WTC11 (cell line): ENCODE data around the gene LSP1. TPM values are rescaled to one million over a fixed set of nuclear protein-coding genes. Genes with fewer than 3 reads are reported as not detected.

Experiments used
- ATAC-seq: fragments of 200-7000 bp; cut with Tn5 transposase; 2 replicates; pipeline ENCODE4 v1.10.0; 2021; ENCODE audit warnings: mild to moderate bottlenecking, moderate library complexity
- Bru-seq: library from RNA; stranded (reverse); fragments of 400-500 nt; gene quantifications from one replicate; lab custom pipeline; 2021; lab: Mats Ljungman, UMichigan
- CTCF ChIA-PET: fragments of 300-600 bp; sonication (Branson Sonifier 250); formaldehyde crosslinking; loops from one replicate; lab custom pipeline; 2021; ENCODE audit warnings: antibody characterized with exemption; lab: Charles Lee
- POLR2A ChIA-PET: fragments of 350-600 bp; sonication (Branson Sonifier 250); formaldehyde crosslinking; loops from one replicate; lab custom pipeline; 2021; ENCODE audit warnings: antibody characterized with exemption; lab: Charles Lee
- DNase-seq: peaks from one replicate; pipeline ENCODE4 v3.0.0; 2021; ENCODE audit warnings: low spot score
- H3K27ac Mint-ChIP-seq: 2 replicates; pipeline ENCODE4 v1.8.0; 2021; ENCODE audit warnings: mixed read lengths
- H3K27me3 Mint-ChIP-seq: 2 replicates; pipeline ENCODE4 v1.8.0; 2021; ENCODE audit warnings: low read depth, mild to moderate bottlenecking, moderate library complexity, mixed read lengths
- H3K36me3 Mint-ChIP-seq: 2 replicates; pipeline ENCODE4 v1.8.0; 2021; ENCODE audit warnings: mixed read lengths
- H3K4me1 Mint-ChIP-seq: 2 replicates; pipeline ENCODE4 v1.8.0; 2022; ENCODE audit warnings: mixed read lengths
- H3K4me3 Mint-ChIP-seq: 2 replicates; pipeline ENCODE4 v1.8.0; 2021; ENCODE audit warnings: mild to moderate bottlenecking, moderate library complexity, mixed read lengths
- H3K9me3 Mint-ChIP-seq: 2 replicates; pipeline ENCODE4 v1.8.0; 2021; ENCODE audit warnings: mixed read lengths
- ATF1 ChIP-seq: sonication (generic); formaldehyde crosslinking; IDR thresholded peaks from 2 replicates; pipeline ENCODE4 v1.8.1; 2023; ENCODE audit warnings: mild to moderate bottlenecking, moderate library complexity, missing genetic modification reagents
- CDX4 ChIP-seq: fragments of 250-450 bp; sonication (Bioruptor Pico); IDR thresholded peaks from 2 replicates; pipeline ENCODE4 v1.9.0; 2021; ENCODE audit warnings: moderate library complexity, mild to moderate bottlenecking, inconsistent platforms, borderline replicate concordance
- CREB1 ChIP-seq: sonication (generic); formaldehyde crosslinking; IDR thresholded peaks from 2 replicates; pipeline ENCODE4 v1.8.0; 2023; ENCODE audit warnings: mild to moderate bottlenecking, missing genetic modification reagents
- CTCF ChIP-seq: fragments of 200-600 bp; IDR thresholded peaks from 2 replicates; pipeline ENCODE4 v1.8.0; 2022; ENCODE audit warnings: antibody characterized with exemption
- EMX1 ChIP-seq: fragments of 250-450 bp; sonication (Bioruptor Pico); IDR thresholded peaks from 2 replicates; pipeline ENCODE4 v1.8.0; 2021; ENCODE audit warnings: mild to moderate bottlenecking
- ESRRA ChIP-seq: sonication (generic); formaldehyde crosslinking; IDR thresholded peaks from 2 replicates; pipeline ENCODE4 v1.8.1; 2022; ENCODE audit warnings: mild to moderate bottlenecking, missing genetic modification reagents, borderline replicate concordance
- FOXJ3 ChIP-seq: sonication (generic); formaldehyde crosslinking; IDR thresholded peaks from 2 replicates; pipeline ENCODE4 v1.9.0; 2021; ENCODE audit warnings: missing genetic modification reagents, mild to moderate bottlenecking, borderline replicate concordance
- FOXP1 ChIP-seq: sonication (generic); formaldehyde crosslinking; IDR thresholded peaks from 2 replicates; pipeline ENCODE4 v1.8.0; 2022; ENCODE audit warnings: missing genetic modification reagents, mild to moderate bottlenecking, moderate library complexity, borderline replicate concordance
- GABPB1 ChIP-seq: sonication (generic); formaldehyde crosslinking; IDR thresholded peaks from 2 replicates; pipeline ENCODE4 v1.8.1; 2023; ENCODE audit warnings: mild to moderate bottlenecking, missing genetic modification reagents
- GRHL2 ChIP-seq: fragments of 250-450 bp; sonication (Bioruptor Pico); IDR thresholded peaks from 2 replicates; pipeline ENCODE4 v1.8.0; 2022; ENCODE audit warnings: mild to moderate bottlenecking, moderate library complexity; ENCODE audit not compliant: insufficient replicate concordance, severe bottlenecking
- GTF2I ChIP-seq: fragments of 250-450 bp; sonication (Bioruptor Pico); conservative IDR thresholded peaks from 2 replicates; pipeline ENCODE4 v1.4.0; 2021; ENCODE audit warnings: mild to moderate bottlenecking
- HMGXB4 ChIP-seq: sonication (generic); formaldehyde crosslinking; IDR thresholded peaks from 2 replicates; pipeline ENCODE4 v1.8.1; 2023; ENCODE audit warnings: mild to moderate bottlenecking, moderate library complexity, missing genetic modification reagents
- KAT7 ChIP-seq: sonication (generic); formaldehyde crosslinking; IDR thresholded peaks from 2 replicates; pipeline ENCODE4 v1.8.1; 2023; ENCODE audit warnings: missing genetic modification reagents, mild to moderate bottlenecking, borderline replicate concordance
- MYBL2 ChIP-seq: sonication (generic); formaldehyde crosslinking; IDR thresholded peaks from 2 replicates; pipeline ENCODE4 v1.8.1; 2023; ENCODE audit warnings: mild to moderate bottlenecking, moderate library complexity, missing genetic modification reagents
- NR3C1 ChIP-seq: sonication (generic); formaldehyde crosslinking; conservative IDR thresholded peaks from 2 replicates; pipeline ENCODE4 v1.8.1; 2023; ENCODE audit warnings: low read depth, mild to moderate bottlenecking, missing genetic modification reagents
- PRRX2 ChIP-seq: fragments of 250-450 bp; sonication (Bioruptor Pico); IDR thresholded peaks from 2 replicates; pipeline ENCODE4 v1.8.0; 2021; ENCODE audit warnings: mild to moderate bottlenecking
- RELA ChIP-seq: sonication (generic); formaldehyde crosslinking; IDR thresholded peaks from 2 replicates; pipeline ENCODE4 v1.8.1; 2022; ENCODE audit warnings: missing genetic modification reagents, mild to moderate bottlenecking, borderline replicate concordance
- TP53 ChIP-seq: sonication (generic); formaldehyde crosslinking; IDR thresholded peaks from 2 replicates; pipeline ENCODE4 v1.8.1; 2023; ENCODE audit warnings: mild to moderate bottlenecking, missing genetic modification reagents
- USF1 ChIP-seq: sonication (generic); formaldehyde crosslinking; IDR thresholded peaks from 2 replicates; pipeline ENCODE4 v1.8.0; 2022; ENCODE audit warnings: mild to moderate bottlenecking, missing genetic modification reagents
- ZBTB43 ChIP-seq: sonication (generic); formaldehyde crosslinking; IDR thresholded peaks from 2 replicates; pipeline ENCODE4 v1.8.1; 2023; ENCODE audit warnings: mild to moderate bottlenecking, missing genetic modification reagents
- ZNF138 ChIP-seq: sonication (generic); formaldehyde crosslinking; conservative IDR thresholded peaks from 2 replicates; pipeline ENCODE4 v1.8.1; 2022; ENCODE audit warnings: mild to moderate bottlenecking, moderate library complexity, missing genetic modification reagents
- ZNF263 ChIP-seq: sonication (generic); formaldehyde crosslinking; IDR thresholded peaks from 2 replicates; pipeline ENCODE4 v1.8.1; 2022; ENCODE audit warnings: low read depth, mild to moderate bottlenecking, moderate library complexity, missing genetic modification reagents
- ZNF423 ChIP-seq: fragments of 250-450 bp; sonication (Bioruptor Pico); IDR thresholded peaks from 2 replicates; pipeline ENCODE4 v2.1.2; 2022; ENCODE audit warnings: mild to moderate bottlenecking, moderate library complexity
- long read RNA-seq, 3 experiments: library from RNA in 1 of 3; library from capped mRNA in 1 of 3; library from polyadenylated mRNA in 1 of 3; unstranded in 2 of 3; stranded (forward) in 1 of 3; transcript quantifications; one replicate each; pipeline ENCODE4 v2.0.0, GENCODE V29; 2021
- total RNA-seq: library from RNA; stranded (reverse); gene quantifications from 3 replicates; pipeline ENCODE4 v1.2.3, GENCODE V29; 2021
- TF ChIP-seq, protein P1 (sequence below): sonication (generic); formaldehyde crosslinking; IDR thresholded peaks from 2 replicates; pipeline ENCODE4 v1.8.0; 2023; ENCODE audit warnings: mild to moderate bottlenecking, missing genetic modification reagents
- TF ChIP-seq, protein P2 (sequence below): sonication (generic); formaldehyde crosslinking; IDR thresholded peaks from 2 replicates; pipeline ENCODE4 v1.8.0; 2023; ENCODE audit warnings: missing genetic modification reagents

Gene LSP1, protein sequence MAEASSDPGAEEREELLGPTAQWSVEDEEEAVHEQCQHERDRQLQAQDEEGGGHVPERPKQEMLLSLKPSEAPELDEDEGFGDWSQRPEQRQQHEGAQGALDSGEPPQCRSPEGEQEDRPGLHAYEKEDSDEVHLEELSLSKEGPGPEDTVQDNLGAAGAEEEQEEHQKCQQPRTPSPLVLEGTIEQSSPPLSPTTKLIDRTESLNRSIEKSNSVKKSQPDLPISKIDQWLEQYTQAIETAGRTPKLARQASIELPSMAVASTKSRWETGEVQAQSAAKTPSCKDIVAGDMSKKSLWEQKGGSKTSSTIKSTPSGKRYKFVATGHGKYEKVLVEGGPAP
- 0.77 to 1.7 TPM (median 1.0 TPM) in 3 replicates for total RNA-seq
- not detected for Bru-seq, nascent RNA
- long read RNA-seq, experiment 1, result 0 reads
- long read RNA-seq, experiment 2, result 0 reads
- long read RNA-seq, experiment 3, result 0 reads

GRCh38 chr11:1852877-1853276 lies at the start of gene LSP1:
Gene LSP1, plus strand, starts transcription at chr11:1853084. Its CDS starts 61 bp downstream, at chr11:1853145.
- H3K9me3 Mint-ChIP-seq, result no peaks in the 10 kb centered on the region
- POLR2A ChIA-PET, result no interaction called here
- no peak within 1 kb of the TSS for H3K4me3 Mint-ChIP-seq
- peaks cover 2% of the 10 kb centered on the region; the same call in 1 of the 2 replicates for H3K27me3 Mint-ChIP-seq
- H3K36me3 Mint-ChIP-seq, result no peaks in the 10 kb centered on the region
- TF ChIP-seq RELA (CRISPR knock-in tag) (no peak), ZBTB43 (no peak), ATF1 (no peak), FOXJ3 (CRISPR knock-in tag) (no peak), PRRX2 (CRISPR knock-in tag) (no peak), CREB1 (no peak), GTF2I (CRISPR knock-in tag) (no peak), MYBL2 (CRISPR knock-in tag) (no peak), GABPB1 (CRISPR knock-in tag) (no peak), ZNF423 (CRISPR knock-in tag) (no peak), USF1 (CRISPR knock-in tag) (no peak), FOXP1 (CRISPR knock-in tag) (no peak), ESRRA (CRISPR knock-in tag) (no peak)
- TF ChIP-seq, protein P1, sequence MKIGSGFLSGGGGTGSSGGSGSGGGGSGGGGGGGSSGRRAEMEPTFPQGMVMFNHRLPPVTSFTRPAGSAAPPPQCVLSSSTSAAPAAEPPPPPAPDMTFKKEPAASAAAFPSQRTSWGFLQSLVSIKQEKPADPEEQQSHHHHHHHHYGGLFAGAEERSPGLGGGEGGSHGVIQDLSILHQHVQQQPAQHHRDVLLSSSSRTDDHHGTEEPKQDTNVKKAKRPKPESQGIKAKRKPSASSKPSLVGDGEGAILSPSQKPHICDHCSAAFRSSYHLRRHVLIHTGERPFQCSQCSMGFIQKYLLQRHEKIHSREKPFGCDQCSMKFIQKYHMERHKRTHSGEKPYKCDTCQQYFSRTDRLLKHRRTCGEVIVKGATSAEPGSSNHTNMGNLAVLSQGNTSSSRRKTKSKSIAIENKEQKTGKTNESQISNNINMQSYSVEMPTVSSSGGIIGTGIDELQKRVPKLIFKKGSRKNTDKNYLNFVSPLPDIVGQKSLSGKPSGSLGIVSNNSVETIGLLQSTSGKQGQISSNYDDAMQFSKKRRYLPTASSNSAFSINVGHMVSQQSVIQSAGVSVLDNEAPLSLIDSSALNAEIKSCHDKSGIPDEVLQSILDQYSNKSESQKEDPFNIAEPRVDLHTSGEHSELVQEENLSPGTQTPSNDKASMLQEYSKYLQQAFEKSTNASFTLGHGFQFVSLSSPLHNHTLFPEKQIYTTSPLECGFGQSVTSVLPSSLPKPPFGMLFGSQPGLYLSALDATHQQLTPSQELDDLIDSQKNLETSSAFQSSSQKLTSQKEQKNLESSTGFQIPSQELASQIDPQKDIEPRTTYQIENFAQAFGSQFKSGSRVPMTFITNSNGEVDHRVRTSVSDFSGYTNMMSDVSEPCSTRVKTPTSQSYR (CRISPR knock-in tag), result no peak
- TF ChIP-seq, protein P2, sequence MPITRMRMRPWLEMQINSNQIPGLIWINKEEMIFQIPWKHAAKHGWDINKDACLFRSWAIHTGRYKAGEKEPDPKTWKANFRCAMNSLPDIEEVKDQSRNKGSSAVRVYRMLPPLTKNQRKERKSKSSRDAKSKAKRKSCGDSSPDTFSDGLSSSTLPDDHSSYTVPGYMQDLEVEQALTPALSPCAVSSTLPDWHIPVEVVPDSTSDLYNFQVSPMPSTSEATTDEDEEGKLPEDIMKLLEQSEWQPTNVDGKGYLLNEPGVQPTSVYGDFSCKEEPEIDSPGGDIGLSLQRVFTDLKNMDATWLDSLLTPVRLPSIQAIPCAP (CRISPR knock-in tag), result no peak
- ATAC-seq (no peak), DNase-seq (no peak)
- H3K4me1 Mint-ChIP-seq, result no peaks in the 10 kb centered on the region
- H3K27ac Mint-ChIP-seq, result no peak within 1 kb of the TSS
- CTCF ChIA-PET, result interaction anchor here (1.0 to 2.4 kb wide), 5 partner anchors 20 to 200 kb away, joined by 3 to 9 read pairs (median 7); no protein-coding TSS in a partner anchor

DNA sequence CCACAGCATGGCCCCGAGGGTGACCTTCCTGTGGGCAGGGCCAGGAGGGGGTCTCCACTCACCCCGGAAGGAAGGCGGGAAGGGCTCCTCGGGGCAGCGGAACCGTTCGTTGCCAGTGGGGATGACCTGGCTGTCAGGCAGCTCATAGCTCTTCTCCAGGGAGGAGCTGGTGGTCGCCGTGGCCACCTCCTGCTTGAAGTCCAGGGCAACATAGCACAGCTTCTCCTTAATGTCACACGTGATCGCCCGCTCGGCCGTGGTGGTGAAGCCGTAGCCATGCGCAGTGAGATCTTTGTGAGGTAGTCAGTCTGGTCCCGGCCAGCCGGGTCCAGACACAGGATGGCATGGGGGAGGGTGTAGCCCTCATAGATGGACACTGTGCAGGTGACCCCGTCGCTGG lies 49.6 kb upstream of the LSP1 start:
- Mint-ChIP-seq H3K4me3 (no peak overlapping the region), H3K4me1 (peaks cover 8% of the 10 kb centered on the region), H3K27ac (no peak overlapping the region), H3K9me3 (no peaks in the 10 kb centered on the region; the same call in 1 of the 2 replicates), H3K36me3 (no peaks in the 10 kb centered on the region), H3K27me3 (peaks cover 14% of the 10 kb centered on the region)
- DNase-seq, result no peak
- CTCF ChIA-PET, result interaction anchor here (0.9 to 8.3 kb wide), 3 partner anchors 22 to 151 kb away, joined by 3 to 49 read pairs (median 4); no protein-coding TSS in a partner anchor
- POLR2A ChIA-PET, result interaction anchor here (0.6 kb wide), 1 partner anchor 205 kb away, joined by 4 read pairs; the partner anchor contains the start of gene KRTAP5-2
- no peak for ATAC-seq
- TF ChIP-seq CDX4 (no peak), ZNF138 (CRISPR knock-in tag) (no peak), EMX1 (no peak), KAT7 (CRISPR knock-in tag) (no peak), ESRRA (CRISPR knock-in tag) (no peak), TP53 (no peak), ZNF263 (CRISPR knock-in tag) (no peak), GRHL2 (no peak), HMGXB4 (CRISPR knock-in tag) (no peak), CTCF (no peak), NR3C1 (CRISPR knock-in tag) (no peak)
